NCI-H460 (cell line): ENCODE measurements around the gene ANKRD44. TPM values are rescaled to one million over a fixed set of nuclear protein-coding genes. Genes with fewer than 3 reads are reported as not detected.
"Not testable (repeated sequence)": the region's sequence is repeated elsewhere in the genome, so short reads cannot be mapped to it uniquely, and the experiment has no call there.

Source experiments
- DNase-seq: peaks from one replicate; pipeline ENCODE4 v3.0.0-alpha.2; 2016; ENCODE audit warnings: low read depth; ENCODE audit errors: extremely low read depth
- total RNA-seq: library from RNA; depleted of rRNA; stranded (reverse); fragments of >200 nt; shearing (Covaris generic); gene quantifications from 2 replicates; pipeline ENCODE4 v1.2.3, GENCODE V29; 2014

Gene ANKRD44
- total RNA-seq, 1 experiment from 2014 or later: 20.8 TPM

DNA sequence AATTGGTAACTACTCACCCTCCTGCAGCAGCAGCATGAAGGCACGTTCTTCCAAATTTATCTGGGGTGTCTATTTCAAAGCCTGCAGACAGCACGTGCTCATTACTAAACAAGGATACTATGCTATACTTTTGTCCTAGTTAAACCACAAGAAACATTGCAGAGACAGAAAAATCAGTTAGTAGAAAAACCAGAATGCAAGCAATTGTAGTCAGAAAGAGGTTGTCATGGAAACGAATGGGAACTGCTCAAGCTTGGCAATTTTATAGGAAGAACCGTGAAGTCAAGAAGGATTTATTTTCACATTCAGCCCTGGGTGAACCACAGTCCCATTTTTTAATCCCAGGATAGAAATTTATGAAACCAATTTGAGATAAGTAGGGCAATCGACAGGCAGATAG is 221.9 kb downstream of the ANKRD44 start:
- no peak for DNase-seq

DNA sequence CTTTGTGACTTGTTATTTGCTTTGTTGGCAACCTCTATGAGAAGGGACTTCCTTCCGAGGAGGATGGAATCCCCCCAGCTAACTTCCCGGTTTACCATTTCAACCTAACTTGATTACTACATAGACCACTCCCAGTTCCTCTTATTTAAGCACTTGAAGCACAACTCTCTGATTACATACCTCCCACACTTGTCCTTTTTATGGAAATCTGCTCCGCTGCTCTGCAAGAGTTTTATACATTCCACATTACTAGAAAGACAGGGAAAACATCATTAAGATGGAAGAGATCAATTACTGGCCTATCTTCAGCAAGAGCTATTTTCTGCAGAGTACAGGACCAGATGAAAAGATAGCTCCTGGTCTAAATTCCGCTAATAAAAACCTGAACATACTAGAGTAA is 224.1 kb downstream of the ANKRD44 start:
- DNase-seq: no peak

- DNase-seq: no peak
These were observed 224.9 kb downstream of the ANKRD44 start for GRCh38 chr2:197085665-197086064.

- no peak for DNase-seq
These were observed 229.3 kb downstream of the ANKRD44 start for GRCh38 chr2:197081294-197081693.

DNA sequence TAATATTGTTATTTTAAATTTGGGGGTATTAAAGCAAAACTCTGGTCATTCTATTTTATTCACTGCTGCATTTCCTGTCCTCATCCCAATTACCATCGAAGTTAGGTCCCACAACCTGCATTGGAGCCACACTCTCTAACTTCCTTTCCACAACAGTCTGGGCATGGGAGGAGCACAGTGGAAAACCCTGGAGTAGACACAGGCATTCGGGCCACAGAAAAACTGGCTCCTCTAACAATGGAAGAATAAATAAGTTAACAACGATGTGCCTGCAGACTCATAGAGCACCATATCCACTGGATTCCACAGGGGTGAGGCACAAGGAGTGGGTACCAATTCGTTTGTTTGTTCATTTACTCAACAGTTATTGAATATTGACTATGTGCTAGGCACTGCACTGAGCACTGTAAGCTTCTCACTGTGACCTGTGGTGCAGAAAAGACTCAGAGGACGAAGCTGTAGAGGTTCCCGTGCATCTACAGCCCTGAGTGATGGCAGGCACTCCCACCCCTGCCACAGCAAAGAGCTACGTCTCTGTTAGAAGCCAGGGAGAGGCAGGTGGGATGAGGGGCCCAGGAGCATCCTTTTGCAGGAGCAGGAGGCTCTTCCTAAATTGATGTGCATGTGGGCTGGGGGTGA is 229.9 kb downstream of the ANKRD44 start:
- DNase-seq: no peak

- DNase-seq: no peak
These were observed 230.6 kb downstream of the ANKRD44 start for GRCh38 chr2:197079832-197080555.

DNA sequence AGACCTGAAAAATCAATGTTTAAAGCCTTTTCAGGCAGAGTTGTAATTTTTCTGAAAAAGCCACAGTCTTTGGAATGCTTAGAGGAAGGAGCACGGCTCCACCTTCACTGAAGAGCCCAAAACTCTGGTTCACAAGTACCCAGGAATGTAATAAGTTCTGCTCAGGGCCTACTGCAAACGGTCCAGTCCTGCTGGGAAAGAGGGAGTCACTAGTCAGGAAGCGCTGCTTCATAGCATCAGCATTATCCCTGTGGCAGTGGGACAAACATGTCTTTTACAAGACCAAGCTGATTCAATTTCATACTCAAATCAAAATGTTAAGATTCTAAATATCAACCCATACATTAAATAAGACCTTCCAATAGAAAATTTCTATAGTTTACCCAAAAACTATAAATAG is 231.2 kb downstream of the ANKRD44 start:
- no peak for DNase-seq

GRCh38 chr2:197078535-197078934 is 232.0 kb downstream of the ANKRD44 start:
- DNase-seq: no peak

- DNase-seq: no peak
These were observed 233.2 kb downstream of the ANKRD44 start for GRCh38 chr2:197077336-197077735.

DNA sequence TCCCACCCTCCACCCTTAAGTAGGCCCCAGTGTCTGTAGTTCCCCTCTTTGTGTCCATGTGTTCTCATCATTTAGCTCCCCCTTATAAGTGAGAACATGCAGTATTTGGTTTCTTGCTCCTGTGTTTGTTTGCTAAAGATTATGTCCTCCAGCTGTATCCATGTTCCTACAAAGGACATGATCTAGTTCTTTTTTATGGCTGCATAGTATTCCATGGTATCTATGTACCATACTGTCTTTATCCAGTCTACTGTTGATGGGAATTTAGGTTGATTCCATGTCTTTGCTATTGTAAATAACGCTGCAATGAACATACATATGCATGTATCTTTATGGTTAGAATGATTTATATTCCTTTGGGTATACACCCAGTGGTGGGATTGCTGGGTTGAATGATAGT is 233.9 kb downstream of the ANKRD44 start:
- no peak for DNase-seq

GRCh38 chr2:197075754-197076337 is 234.7 kb downstream of the ANKRD44 start:
- DNase-seq: peak; percentile 36

DNA sequence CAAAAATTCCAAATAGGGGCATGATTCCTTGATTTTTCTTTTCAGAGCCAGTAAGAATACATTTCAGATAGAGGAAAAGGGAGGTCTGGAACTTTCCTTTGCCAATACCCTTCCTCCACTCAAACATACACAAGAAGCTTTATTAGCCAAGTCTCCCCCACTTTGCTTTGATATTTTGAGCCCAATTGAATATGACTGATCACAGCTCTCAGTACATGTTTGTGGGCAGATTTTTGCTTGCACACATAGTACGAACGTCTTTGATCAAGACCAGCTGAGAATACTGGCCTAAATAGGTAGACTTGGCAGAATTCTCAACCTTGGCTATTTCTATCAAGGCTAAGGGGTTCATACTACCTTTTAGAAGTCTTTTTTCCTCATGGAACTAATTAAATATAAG is 235.3 kb downstream of the ANKRD44 start:
- no peak for DNase-seq

GRCh38 chr2:197073701-197074433 is 236.7 kb downstream of the ANKRD44 start:
- no peak for DNase-seq

- no peak for DNase-seq
These were observed 237.3 kb downstream of the ANKRD44 start for GRCh38 chr2:197073270-197073669.

- DNase-seq: no peak
These were observed 238.0 kb downstream of the ANKRD44 start for GRCh38 chr2:197072533-197072932.

- no peak for DNase-seq
These were observed 238.7 kb downstream of the ANKRD44 start for GRCh38 chr2:197071790-197072436.

GRCh38 chr2:197071213-197071612 is 239.4 kb downstream of the ANKRD44 start:
- no peak for DNase-seq

- no peak for DNase-seq
These were observed 240.6 kb downstream of the ANKRD44 start for GRCh38 chr2:197069958-197070357.

- DNase-seq: not testable (repeated sequence)
These were observed 248.0 kb downstream of the ANKRD44 start for GRCh38 chr2:197062574-197062973.

DNA sequence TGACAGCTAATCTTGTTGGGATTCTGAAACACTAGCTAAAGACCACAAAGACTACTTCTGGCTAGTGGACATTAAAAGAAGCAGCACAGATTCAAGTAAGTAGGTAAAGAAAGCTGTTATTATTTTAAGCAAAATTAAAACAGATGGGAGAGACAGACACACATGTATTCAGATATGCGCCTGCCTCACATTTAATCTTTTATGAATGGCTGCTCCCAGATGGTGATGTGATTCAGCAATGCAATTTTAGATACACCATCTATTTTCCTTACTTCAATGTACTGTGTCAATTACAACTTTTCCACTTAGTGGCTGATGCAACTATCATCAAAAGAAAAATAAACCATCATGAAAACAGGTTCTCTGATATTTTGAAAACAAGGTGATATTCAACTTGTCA is 251.1 kb downstream of the ANKRD44 start:
- no peak for DNase-seq

GRCh38 chr2:197058777-197059300 is 251.7 kb downstream of the ANKRD44 start:
- no peak for DNase-seq
